Gastroesophageal sphincter (tissue), 3 donors: ENCODE results near the gene CNKSR2.

Experiments used
- EP300 ChIP-seq: sonication (generic); formaldehyde crosslinking; IDR thresholded peaks from one replicate; pipeline ENCODE4 v1.6.1; 2017; ENCODE audit warnings: antibody characterized with exemption, mild to moderate bottlenecking
- POLR2AphosphoS5 ChIP-seq: sonication (generic); formaldehyde crosslinking; IDR thresholded peaks from one replicate; pipeline ENCODE4 v1.6.1; 2017; ENCODE audit warnings: antibody characterized with exemption
- TF ChIP-seq, protein P1 (sequence below), 4 experiments: fragments of 200-600 bp in 2 of 4; fragments of 450-650 bp in 2 of 4; sonication (generic) in 1 of 4; IDR thresholded peaks; one replicate each; pipeline ENCODE4 v1.5.1; 2017 to 2019; ENCODE audit warnings: antibody characterized with exemption in 4 of 4, mild to moderate bottlenecking in 2 of 4, moderate library complexity in 2 of 4

DNA sequence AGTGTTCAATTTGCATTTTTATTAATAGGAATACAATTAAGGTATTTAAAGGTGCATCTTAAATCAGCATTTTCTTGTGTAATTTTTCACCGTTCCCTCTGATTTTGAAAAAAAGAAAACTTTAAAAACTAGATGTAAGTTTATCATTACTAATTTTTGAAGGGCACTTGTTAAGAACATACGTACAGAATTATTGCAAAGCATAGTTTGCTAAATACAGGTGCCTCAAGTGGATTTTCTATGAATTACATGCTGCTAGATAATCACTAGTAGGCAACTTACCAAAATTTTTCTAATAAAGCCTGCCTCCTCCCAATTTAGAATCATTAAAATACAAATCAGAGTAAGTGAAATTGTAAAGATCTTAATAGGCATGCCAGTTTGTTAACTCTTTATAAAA lies 8.5 kb downstream of the CNKSR2 start:
- TF ChIP-seq POLR2AphosphoS5 (no peak), EP300 (no peak)
- TF ChIP-seq, protein P1, sequence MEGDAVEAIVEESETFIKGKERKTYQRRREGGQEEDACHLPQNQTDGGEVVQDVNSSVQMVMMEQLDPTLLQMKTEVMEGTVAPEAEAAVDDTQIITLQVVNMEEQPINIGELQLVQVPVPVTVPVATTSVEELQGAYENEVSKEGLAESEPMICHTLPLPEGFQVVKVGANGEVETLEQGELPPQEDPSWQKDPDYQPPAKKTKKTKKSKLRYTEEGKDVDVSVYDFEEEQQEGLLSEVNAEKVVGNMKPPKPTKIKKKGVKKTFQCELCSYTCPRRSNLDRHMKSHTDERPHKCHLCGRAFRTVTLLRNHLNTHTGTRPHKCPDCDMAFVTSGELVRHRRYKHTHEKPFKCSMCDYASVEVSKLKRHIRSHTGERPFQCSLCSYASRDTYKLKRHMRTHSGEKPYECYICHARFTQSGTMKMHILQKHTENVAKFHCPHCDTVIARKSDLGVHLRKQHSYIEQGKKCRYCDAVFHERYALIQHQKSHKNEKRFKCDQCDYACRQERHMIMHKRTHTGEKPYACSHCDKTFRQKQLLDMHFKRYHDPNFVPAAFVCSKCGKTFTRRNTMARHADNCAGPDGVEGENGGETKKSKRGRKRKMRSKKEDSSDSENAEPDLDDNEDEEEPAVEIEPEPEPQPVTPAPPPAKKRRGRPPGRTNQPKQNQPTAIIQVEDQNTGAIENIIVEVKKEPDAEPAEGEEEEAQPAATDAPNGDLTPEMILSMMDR (IDR thresholded peaks at IDR 0.05) = peak; percentile 15 to 47 (median 27)
